ENCODE results near the gene TEX12. TPM values are rescaled to one million over a fixed set of nuclear protein-coding genes. Genes with fewer than 3 reads are reported as not detected.

The TEX12 gene
- total RNA-seq, 1 donor from 2014 or later, result not detected

DNA sequence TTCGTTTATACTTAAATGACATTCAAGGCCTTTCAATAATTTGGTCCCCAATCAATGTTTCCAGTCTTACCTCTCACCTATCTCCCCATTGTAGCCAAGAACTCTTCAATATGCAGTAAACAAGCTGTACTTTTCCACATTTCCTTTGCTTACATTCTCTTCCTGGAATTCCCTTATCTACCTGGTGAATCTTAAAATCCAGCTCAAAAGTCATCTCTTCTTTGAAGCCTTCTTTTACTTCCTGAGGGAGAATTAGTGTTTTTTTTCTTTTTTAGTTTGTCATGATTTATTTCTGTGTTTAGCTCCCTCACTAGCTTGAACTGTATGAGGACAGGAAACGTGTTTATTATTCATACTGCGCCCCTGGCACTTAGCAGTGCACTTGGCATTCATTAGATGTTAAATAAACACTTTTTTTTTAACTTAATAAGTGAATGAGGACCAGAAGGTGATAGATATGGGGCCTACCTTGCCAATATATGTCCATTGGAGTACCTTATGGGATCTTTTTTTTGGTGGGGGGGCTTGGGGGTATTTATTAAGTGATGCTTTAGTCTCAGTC lies 54.2 kb downstream of the TEX12 start:
- DNase-seq (ENCODE audit: low read depth) (no peak), FAIRE-seq (no peak)
- no peaks in the 10 kb centered on the region for H3K36me3 Mint-ChIP-seq (ENCODE audit: low read depth, unreplicated experiment)
- H3K9ac ChIP-seq (ENCODE audit: low read length), result no peak overlapping the region
- H3K9me3 Mint-ChIP-seq (ENCODE audit: unreplicated experiment), result no peaks in the 10 kb centered on the region
- TF ChIP-seq, protein P1, sequence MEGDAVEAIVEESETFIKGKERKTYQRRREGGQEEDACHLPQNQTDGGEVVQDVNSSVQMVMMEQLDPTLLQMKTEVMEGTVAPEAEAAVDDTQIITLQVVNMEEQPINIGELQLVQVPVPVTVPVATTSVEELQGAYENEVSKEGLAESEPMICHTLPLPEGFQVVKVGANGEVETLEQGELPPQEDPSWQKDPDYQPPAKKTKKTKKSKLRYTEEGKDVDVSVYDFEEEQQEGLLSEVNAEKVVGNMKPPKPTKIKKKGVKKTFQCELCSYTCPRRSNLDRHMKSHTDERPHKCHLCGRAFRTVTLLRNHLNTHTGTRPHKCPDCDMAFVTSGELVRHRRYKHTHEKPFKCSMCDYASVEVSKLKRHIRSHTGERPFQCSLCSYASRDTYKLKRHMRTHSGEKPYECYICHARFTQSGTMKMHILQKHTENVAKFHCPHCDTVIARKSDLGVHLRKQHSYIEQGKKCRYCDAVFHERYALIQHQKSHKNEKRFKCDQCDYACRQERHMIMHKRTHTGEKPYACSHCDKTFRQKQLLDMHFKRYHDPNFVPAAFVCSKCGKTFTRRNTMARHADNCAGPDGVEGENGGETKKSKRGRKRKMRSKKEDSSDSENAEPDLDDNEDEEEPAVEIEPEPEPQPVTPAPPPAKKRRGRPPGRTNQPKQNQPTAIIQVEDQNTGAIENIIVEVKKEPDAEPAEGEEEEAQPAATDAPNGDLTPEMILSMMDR (IDR thresholded peaks at IDR 0.05; ENCODE audit: insufficient read depth, low read depth, low read length), result no peak
- H3K9me3 ChIP-seq (ENCODE audit: insufficient read depth, low read depth, low read length), result no peaks in the 10 kb centered on the region
- no peak overlapping the region for H3K27ac ChIP-seq (ENCODE audit: low read depth, low read length)
- H3K27ac Mint-ChIP-seq (ENCODE audit: unreplicated experiment), result no peak overlapping the region
- no peak overlapping the region for H3K4me3 Mint-ChIP-seq (ENCODE audit: unreplicated experiment)
- H3K4me1 Mint-ChIP-seq (ENCODE audit: low read depth, unreplicated experiment), result no peaks in the 10 kb centered on the region
- H2AFZ ChIP-seq (ENCODE audit: low read depth, low read length), result no peak overlapping the region
- H3K4me2 ChIP-seq (ENCODE audit: low read length), result no peak overlapping the region
- peaks cover 3% of the 10 kb centered on the region for H3K27me3 Mint-ChIP-seq (ENCODE audit: low read depth, unreplicated experiment)
- H3K79me2 ChIP-seq (ENCODE audit: insufficient read depth, low read length), result peaks cover 2% of the 10 kb centered on the region
- no peaks in the 10 kb centered on the region for H3K36me3 ChIP-seq (ENCODE audit: insufficient read depth, low read length)
- H4K20me1 ChIP-seq (ENCODE audit: insufficient read depth, low read length), result no peaks in the 10 kb centered on the region
- no peaks in the 10 kb centered on the region for H3K27me3 ChIP-seq (ENCODE audit: insufficient read depth, low read length)
- no peak overlapping the region for H3K4me3 ChIP-seq (ENCODE audit: insufficient read depth, low read depth, low read length)
- H3K4me1 ChIP-seq (ENCODE audit: insufficient read depth, low read length), result no peaks in the 10 kb centered on the region

Other genes with a start within 250 kb of the TEX12 start
- gene C11orf52, start 248.5 kb upstream of the TEX12 start, total RNA-seq, result 0.50 and 0.60 TPM in 2 replicates
- gene DIXDC1, start 230.0 kb upstream of the TEX12 start, total RNA-seq, result 16.5 and 17.3 TPM in 2 replicates
- 31.8 and 34.2 TPM in 2 replicates for gene DLAT, start 142.0 kb upstream of the TEX12 start, total RNA-seq
- 1.0 and 1.3 TPM in 2 replicates for gene PIH1D2, start 93.4 kb upstream of the TEX12 start, total RNA-seq
- 24.3 and 27.7 TPM in 2 replicates for gene NKAPD1, start 93.1 kb upstream of the TEX12 start, total RNA-seq
- 68.1 and 68.9 TPM in 2 replicates for gene TIMM8B, start 80.6 kb upstream of the TEX12 start, total RNA-seq
- gene SDHD, start 80.5 kb upstream of the TEX12 start, total RNA-seq, result 45.2 and 46.5 TPM in 2 replicates
- 2.1 and 5.3 TPM in 2 replicates for gene IL18, start 3.3 kb upstream of the TEX12 start, total RNA-seq
- 0.48 and 0.62 TPM in 2 replicates for gene BCO2, start 8.1 kb downstream of the TEX12 start, total RNA-seq
- gene PTS, start 59.1 kb downstream of the TEX12 start, total RNA-seq, result 61.0 and 64.6 TPM in 2 replicates
- gene PLET1, start 93.5 kb downstream of the TEX12 start, total RNA-seq, result not detected in 2 replicates